ENCODE measurements around the gene SHANK2.

Gene SHANK2

GRCh38 chr11:71268706-71269321 is 16.4 kb upstream of the SHANK2 start:
- no peak for DNase-seq
- H3K4me3 ChIP-seq (ENCODE audit: low read length): no peak overlapping the region
- peaks cover 91% of the 10 kb centered on the region for H3K27me3 ChIP-seq (replicated peaks; ENCODE audit: insufficient read depth, low read length)
- H3K27ac ChIP-seq (ENCODE audit: low read length): no peak overlapping the region
- H4K20me1 ChIP-seq (ENCODE audit: insufficient read depth, low read length): no peaks in the 10 kb centered on the region
- no peaks in the 10 kb centered on the region for H3K79me2 ChIP-seq (ENCODE audit: low read length)
- no peaks in the 10 kb centered on the region for H3K36me3 ChIP-seq (replicated peaks; ENCODE audit: insufficient read depth, low read length)
- no peaks in the 10 kb centered on the region for H3K9me3 ChIP-seq (replicated peaks; ENCODE audit: insufficient read depth, low read length)
- H3K9me2 ChIP-seq (replicated peaks; ENCODE audit: insufficient read depth, low read length): no peaks in the 10 kb centered on the region
- TF ChIP-seq EZH2phosphoT487 (IDR thresholded peaks at IDR 0.05; ENCODE audit: low read length) (no peak), CTCF (IDR thresholded peaks at IDR 0.05; ENCODE audit: low read length) (no peak), EZH2 (optimal IDR thresholded peaks at IDR 0.05; ENCODE audit: low read depth, low read length) (no peak)
- H3F3A ChIP-seq (ENCODE audit: insufficient read depth, low read length): no peaks in the 10 kb centered on the region
- H3K4me2 ChIP-seq (ENCODE audit: low read depth, low read length): no peak overlapping the region
- no peak overlapping the region for H2AFZ ChIP-seq (ENCODE audit: low read length)
- no peaks in the 10 kb centered on the region for H3K4me1 ChIP-seq (ENCODE audit: low read length)
- no peak overlapping the region for H3K9ac ChIP-seq (ENCODE audit: low read length)

- Histone ChIP-seq H3K79me2 (ENCODE audit: low read length) (no peaks in the 10 kb centered on the region), H3K9me3 (replicated peaks; ENCODE audit: insufficient read depth, low read length) (no peaks in the 10 kb centered on the region), H3F3A (ENCODE audit: insufficient read depth, low read length) (no peaks in the 10 kb centered on the region), H3K27me3 (replicated peaks; ENCODE audit: insufficient read depth, low read length) (peaks cover 91% of the 10 kb centered on the region), H3K36me3 (replicated peaks; ENCODE audit: insufficient read depth, low read length) (no peaks in the 10 kb centered on the region), H3K9me2 (replicated peaks; ENCODE audit: insufficient read depth, low read length) (no peaks in the 10 kb centered on the region), H3K4me3 (ENCODE audit: low read length) (no peak overlapping the region), H4K20me1 (ENCODE audit: insufficient read depth, low read length) (no peaks in the 10 kb centered on the region), H3K9ac (ENCODE audit: low read length) (no peak overlapping the region), H3K4me1 (ENCODE audit: low read length) (no peaks in the 10 kb centered on the region), H3K4me2 (ENCODE audit: low read depth, low read length) (no peak overlapping the region), H2AFZ (ENCODE audit: low read length) (no peak overlapping the region), H3K27ac (ENCODE audit: low read length) (no peak overlapping the region)
- TF ChIP-seq CTCF (IDR thresholded peaks at IDR 0.05; ENCODE audit: low read length): no peak
- TF ChIP-seq EZH2 (optimal IDR thresholded peaks at IDR 0.05; ENCODE audit: low read depth, low read length): no peak
- no peak for TF ChIP-seq EZH2phosphoT487 (IDR thresholded peaks at IDR 0.05; ENCODE audit: low read length)
- no peak for DNase-seq
Measured at GRCh38 chr11:71267807-71268421, 15.5 kb upstream of the SHANK2 start.

GRCh38 chr11:71266114-71266833 is 13.9 kb upstream of the SHANK2 start:
- H3K4me1 ChIP-seq (ENCODE audit: low read length): no peaks in the 10 kb centered on the region
- H3K9me2 ChIP-seq (replicated peaks; ENCODE audit: insufficient read depth, low read length): no peaks in the 10 kb centered on the region
- no peak overlapping the region for H2AFZ ChIP-seq (ENCODE audit: low read length)
- no peaks in the 10 kb centered on the region for H4K20me1 ChIP-seq (ENCODE audit: insufficient read depth, low read length)
- no peak for TF ChIP-seq EZH2phosphoT487 (IDR thresholded peaks at IDR 0.05; ENCODE audit: low read length)
- no peak for TF ChIP-seq EZH2 (optimal IDR thresholded peaks at IDR 0.05; ENCODE audit: low read depth, low read length)
- no peak for TF ChIP-seq CTCF (IDR thresholded peaks at IDR 0.05; ENCODE audit: low read length)
- H3K9me3 ChIP-seq (replicated peaks; ENCODE audit: insufficient read depth, low read length): no peaks in the 10 kb centered on the region
- peaks cover 94% of the 10 kb centered on the region for H3K27me3 ChIP-seq (replicated peaks; ENCODE audit: insufficient read depth, low read length)
- DNase-seq: no peak
- H3K4me3 ChIP-seq (ENCODE audit: low read length): no peak overlapping the region
- no peaks in the 10 kb centered on the region for H3F3A ChIP-seq (ENCODE audit: insufficient read depth, low read length)
- H3K9ac ChIP-seq (ENCODE audit: low read length): no peak overlapping the region
- H3K79me2 ChIP-seq (ENCODE audit: low read length): no peaks in the 10 kb centered on the region
- no peak overlapping the region for H3K27ac ChIP-seq (ENCODE audit: low read length)
- H3K36me3 ChIP-seq (replicated peaks; ENCODE audit: insufficient read depth, low read length): no peaks in the 10 kb centered on the region
- H3K4me2 ChIP-seq (ENCODE audit: low read depth, low read length): no peak overlapping the region

All from MM.1S (cell line).